Measurements from ENCODE around the gene FLT1.

GRCh38 chr13:28314879-28315278 lies 180.0 kb downstream of the FLT1 start:
- TF ChIP-seq CBX3 (IDR thresholded peaks at IDR 0.05; ENCODE audit: low read depth) (no peak), POLR2A (IDR thresholded peaks at IDR 0.05; ENCODE audit: borderline replicate concordance, extremely low read depth, insufficient read depth, insufficient read length) (no peak), TCF7L2 (IDR thresholded peaks at IDR 0.05; ENCODE audit: borderline replicate concordance, extremely low read depth, insufficient read depth, insufficient read length) (no peak), CTCF (IDR thresholded peaks at IDR 0.05 in 2 of 3, conservative IDR thresholded peaks at IDR 0.05 in 1 of 3; ENCODE audit: borderline replicate concordance in 1 of 3, insufficient read depth in 1 of 3, low read depth in 2 of 3, low read length in 2 of 3) (no peak), EZH2 (IDR thresholded peaks at IDR 0.05) (no peak), EZH2phosphoT487 (IDR thresholded peaks at IDR 0.05; ENCODE audit: borderline replicate concordance) (no peak), REST (IDR thresholded peaks at IDR 0.05; ENCODE audit: low read depth) (no peak), ZBTB33 (IDR thresholded peaks at IDR 0.05; ENCODE audit: extremely low read depth, insufficient replicate concordance, low read length) (no peak)
